Left ventricle myocardium inferior (tissue), 1 donor: ENCODE data around the gene SDR39U1. TPM values are rescaled to one million over a fixed set of nuclear protein-coding genes. Genes with fewer than 3 reads are reported as not detected.
"Not testable (repeated sequence)": the region's sequence is repeated elsewhere in the genome, so short reads cannot be mapped to it uniquely, and the experiment has no call there.

ENCODE experiments used
- DNase-seq: peaks from one replicate; pipeline ENCODE4 v3.0.0-alpha.2; 2020
- H3K27ac ChIP-seq: fragments of 200-600 bp; replicated peaks from 2 replicates; pipeline ENCODE4 v1.8.0; 2021
- H3K27me3 ChIP-seq: fragments of 200-600 bp; 2 replicates; pipeline ENCODE4 v1.8.0; 2021; ENCODE audit warnings: low read depth
- H3K36me3 ChIP-seq: fragments of 200-600 bp; 2 replicates; pipeline ENCODE4 v1.8.0; 2021
- H3K4me1 ChIP-seq: fragments of 200-600 bp; 2 replicates; pipeline ENCODE4 v1.8.0; 2021
- H3K4me3 ChIP-seq: fragments of 200-600 bp; 2 replicates; pipeline ENCODE4 v1.8.0; 2021; ENCODE audit warnings: mild to moderate bottlenecking, moderate library complexity
- H3K9me3 ChIP-seq: fragments of 200-600 bp; replicated peaks from 2 replicates; pipeline ENCODE4 v1.8.0; 2021
- intact Hi-C: fragments of 100-400 bp; cut with micrococcal nuclease; formaldehyde crosslinking; loops from one replicate; pipeline ENCODE4 v1.11.0; 2022
- long read RNA-seq: library from polyadenylated mRNA; unstranded; transcript quantifications from one replicate; pipeline ENCODE4 v2.0.0, GENCODE V29; 2021
- total RNA-seq: library from RNA; stranded (reverse); fragmentation: NEBNext Ultra II Directional; extraction: Animal tissue kit (Norgen Biotek cat#: 25700); gene quantifications from one replicate; pipeline ENCODE4 v1.2.1, GENCODE V29; 2021
- TF ChIP-seq, protein P1 (sequence below): fragments of 200-600 bp; IDR thresholded peaks from 2 replicates; pipeline ENCODE4 v1.8.0; 2021; ENCODE audit warnings: antibody characterized with exemption, mild to moderate bottlenecking, borderline replicate concordance
- donor health status: DM: no; HTN: yes; CAD: no; lungs with severe emphysema.

The SDR39U1 gene
- 74.8 TPM for total RNA-seq
- long read RNA-seq, transcript SDR39U1-218 (3 exons, 1,960 nt), result minor isoform, 6 of 104 reads
- long read RNA-seq, transcript SDR39U1-209 (4 exons, 1,203 nt), result minor isoform, 7 of 104 reads
- long read RNA-seq, transcript SDR39U1-203 (5 exons, 1,507 nt), result minor isoform, 10 of 104 reads
- long read RNA-seq, transcript SDR39U1-201 (6 exons, 1,233 nt), result major isoform, 33 of 104 reads
- long read RNA-seq, partial matches to known transcripts, result 3 of 104 reads
- long read RNA-seq, other reads (novel, unspliced or antisense), result 37 of 104 reads

DNA sequence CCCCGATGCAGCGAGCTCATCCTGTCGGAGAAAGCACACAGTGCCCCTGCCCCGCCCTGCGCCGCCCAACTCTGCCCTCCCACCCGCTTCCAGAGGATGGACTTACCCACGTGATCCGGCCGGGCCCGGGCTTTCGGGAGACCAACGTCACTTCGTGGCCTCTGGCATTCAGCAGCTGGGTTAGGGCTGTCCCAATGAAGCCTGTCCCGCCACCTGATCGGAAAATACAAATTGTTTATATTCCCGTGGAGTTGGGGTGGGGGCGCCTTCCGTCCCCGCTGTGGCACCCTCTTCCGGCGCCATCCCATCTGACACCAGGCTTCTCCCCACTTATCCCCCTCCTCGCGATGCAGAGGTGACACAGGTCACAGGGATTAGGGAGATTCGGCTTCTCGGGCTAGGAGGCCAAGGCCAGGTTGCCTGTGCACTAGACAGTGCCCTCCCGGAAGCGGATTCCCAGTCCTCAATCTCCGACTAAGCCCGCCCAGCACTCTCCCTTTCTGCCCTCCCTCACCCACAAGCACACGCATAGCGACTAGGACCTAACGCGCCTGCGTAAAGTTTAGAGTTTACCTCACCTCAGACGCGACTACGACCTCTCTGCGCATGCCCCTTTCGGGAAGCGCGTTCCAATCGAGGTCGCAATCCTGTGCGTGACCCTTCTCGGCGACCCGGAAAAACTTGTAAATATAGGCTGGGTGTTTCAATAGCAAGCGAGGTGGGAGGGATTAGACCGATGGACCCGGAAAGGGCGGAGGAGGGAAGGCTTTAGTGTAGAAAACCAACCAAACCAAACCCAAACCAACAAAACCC, at the start of gene SDR39U1:
SDR39U1 (minus strand) TSS at position 537 of the 813 bp plus-strand sequence; CDS start at position 530, 7 bp downstream.
- TF ChIP-seq, protein P1, sequence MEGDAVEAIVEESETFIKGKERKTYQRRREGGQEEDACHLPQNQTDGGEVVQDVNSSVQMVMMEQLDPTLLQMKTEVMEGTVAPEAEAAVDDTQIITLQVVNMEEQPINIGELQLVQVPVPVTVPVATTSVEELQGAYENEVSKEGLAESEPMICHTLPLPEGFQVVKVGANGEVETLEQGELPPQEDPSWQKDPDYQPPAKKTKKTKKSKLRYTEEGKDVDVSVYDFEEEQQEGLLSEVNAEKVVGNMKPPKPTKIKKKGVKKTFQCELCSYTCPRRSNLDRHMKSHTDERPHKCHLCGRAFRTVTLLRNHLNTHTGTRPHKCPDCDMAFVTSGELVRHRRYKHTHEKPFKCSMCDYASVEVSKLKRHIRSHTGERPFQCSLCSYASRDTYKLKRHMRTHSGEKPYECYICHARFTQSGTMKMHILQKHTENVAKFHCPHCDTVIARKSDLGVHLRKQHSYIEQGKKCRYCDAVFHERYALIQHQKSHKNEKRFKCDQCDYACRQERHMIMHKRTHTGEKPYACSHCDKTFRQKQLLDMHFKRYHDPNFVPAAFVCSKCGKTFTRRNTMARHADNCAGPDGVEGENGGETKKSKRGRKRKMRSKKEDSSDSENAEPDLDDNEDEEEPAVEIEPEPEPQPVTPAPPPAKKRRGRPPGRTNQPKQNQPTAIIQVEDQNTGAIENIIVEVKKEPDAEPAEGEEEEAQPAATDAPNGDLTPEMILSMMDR, result no peak
- intact Hi-C loops, result no loop called here
- peak within 1 kb of the TSS; percentile 100 for H3K27ac ChIP-seq
- peak within 1 kb of the TSS; percentile 79 for H3K4me3 ChIP-seq
- peak; percentile 96 for DNase-seq
- no peaks in the 10 kb centered on the region for H3K9me3 ChIP-seq
- no peaks in the 10 kb centered on the region for H3K27me3 ChIP-seq
- peaks cover 58% of the 10 kb centered on the region for H3K4me1 ChIP-seq
- peaks cover 38% of the 10 kb centered on the region for H3K36me3 ChIP-seq

DNA sequence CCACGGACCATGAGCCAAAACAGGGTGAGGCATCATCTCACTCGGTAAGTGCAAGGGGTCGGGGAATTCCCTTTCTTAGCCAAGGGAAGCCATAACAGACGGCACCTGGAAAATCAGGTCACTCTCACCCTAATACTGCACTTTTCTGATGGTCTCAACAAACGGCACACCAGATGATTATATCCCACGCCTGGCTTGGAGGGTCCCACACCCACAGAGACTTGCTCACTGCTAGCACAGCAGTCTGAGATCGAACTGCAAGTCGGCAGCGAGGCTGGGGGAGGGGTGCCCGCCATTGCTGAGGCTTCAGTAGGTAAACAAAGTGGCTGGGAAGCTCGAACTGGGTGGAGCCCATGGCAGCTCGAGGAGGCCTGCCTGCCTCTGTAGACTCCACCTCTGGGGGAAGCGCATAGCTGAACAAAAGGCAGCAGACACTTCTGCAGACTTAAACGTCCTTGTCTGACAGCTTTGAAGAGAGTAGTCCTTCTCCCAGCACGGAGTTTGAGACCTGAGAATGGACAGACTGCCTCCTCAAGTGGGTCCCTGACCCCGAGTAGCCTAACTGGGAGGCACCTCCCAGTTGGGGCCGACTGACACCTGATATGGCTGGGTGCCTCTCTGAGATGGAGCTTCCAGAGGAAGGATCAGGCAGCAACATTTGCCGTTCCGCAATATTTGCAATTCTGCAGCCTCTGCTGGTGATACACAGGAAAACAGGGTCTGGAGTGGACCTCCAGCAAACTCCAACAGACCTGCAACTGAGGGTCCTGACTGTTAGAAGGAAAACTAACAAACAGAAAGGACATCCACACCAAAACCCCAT, 49.2 kb upstream of the SDR39U1 start:
- H3K27ac ChIP-seq, intact Hi-C loops, H3K9me3 ChIP-seq, H3K27me3 ChIP-seq, H3K4me1 ChIP-seq, H3K36me3 ChIP-seq, H3K4me3 ChIP-seq, DNase-seq: not testable (repeated sequence)

DNA sequence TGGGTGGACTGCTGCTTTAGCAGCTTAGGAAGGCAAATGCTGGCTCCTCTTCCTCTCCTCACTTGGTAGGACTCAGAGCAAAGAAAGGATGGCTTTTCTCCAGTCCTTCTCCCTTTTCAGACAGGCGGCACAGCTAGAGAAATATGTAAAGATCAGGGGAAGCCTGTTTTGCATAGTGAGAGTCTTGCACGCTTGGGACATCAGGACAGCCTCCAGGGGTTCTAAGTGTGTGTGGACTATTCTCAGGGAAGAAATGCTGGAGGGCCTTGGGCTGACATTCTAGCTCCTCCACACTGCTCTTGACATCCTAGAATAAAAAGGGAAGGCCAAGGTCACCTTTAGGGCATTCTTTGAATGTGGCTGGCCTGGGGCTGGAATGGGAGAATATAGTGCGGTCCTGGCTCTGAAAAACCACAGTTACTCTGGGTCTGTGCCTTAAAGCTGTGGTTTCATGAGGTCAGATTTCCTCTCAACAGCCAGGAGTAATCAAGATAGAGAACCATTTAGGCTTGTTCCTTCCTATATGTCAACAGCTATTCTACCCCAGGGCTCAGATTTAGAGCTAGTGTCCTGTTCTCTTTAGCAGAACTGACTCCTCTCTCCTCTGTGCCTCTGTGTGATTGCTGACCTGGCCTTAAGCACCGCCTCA, 41.2 kb upstream of the SDR39U1 start:
- Histone ChIP-seq H3K9me3 (no peaks in the 10 kb centered on the region), H3K27me3 (peaks cover 7% of the 10 kb centered on the region), H3K36me3 (no peaks in the 10 kb centered on the region), H3K27ac (no peak overlapping the region), H3K4me1 (no peaks in the 10 kb centered on the region), H3K4me3 (no peak overlapping the region)
- intact Hi-C loops, result no loop called here
- DNase-seq, result no peak
- TF ChIP-seq, protein P1, result no peak

- H3K9me3 ChIP-seq, H3K36me3 ChIP-seq, H3K27me3 ChIP-seq, H3K4me3 ChIP-seq, H3K27ac ChIP-seq, H3K4me1 ChIP-seq, DNase-seq, intact Hi-C loops: not testable (repeated sequence)
These were observed 40.2 kb upstream of the SDR39U1 start for GRCh38 chr14:24482699-24483303.

DNA sequence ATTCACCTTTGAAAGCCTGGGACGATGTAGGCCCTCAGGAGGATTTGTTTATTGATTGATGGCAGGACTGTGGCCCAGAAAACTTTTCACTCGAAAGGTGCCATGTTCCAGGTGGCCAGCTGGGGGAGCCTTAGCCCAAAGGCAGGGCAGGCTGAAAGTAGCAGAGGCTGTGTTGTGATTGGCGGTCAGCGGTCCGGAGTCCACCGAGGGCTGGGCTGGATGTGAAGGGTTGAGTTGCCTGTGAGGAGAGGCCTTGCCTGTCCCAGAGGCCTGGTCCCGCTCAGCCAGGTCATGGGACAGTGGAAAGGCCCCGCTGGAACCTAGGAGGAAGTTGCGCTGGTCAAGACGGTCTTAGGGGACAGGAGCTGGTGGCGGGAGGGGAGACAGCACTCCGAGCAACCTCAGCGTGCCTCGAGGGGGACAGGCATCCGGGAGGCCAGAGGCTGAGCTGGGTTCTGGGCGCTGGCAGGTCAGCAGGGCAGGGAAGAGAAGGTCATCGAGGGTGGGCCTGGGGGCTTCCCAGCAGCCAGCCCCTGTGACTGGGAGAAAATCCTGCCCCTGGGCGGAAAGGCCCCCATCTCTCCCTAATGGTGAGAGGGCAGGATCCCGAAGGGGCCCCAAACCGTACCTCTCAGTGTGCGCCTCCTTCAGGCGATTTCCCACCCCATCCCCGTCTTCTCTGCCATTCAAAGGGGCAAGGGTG, 39.2 kb upstream of the SDR39U1 start:
- no peaks in the 10 kb centered on the region for H3K36me3 ChIP-seq
- DNase-seq, result no peak
- H3K9me3 ChIP-seq, result no peaks in the 10 kb centered on the region
- no peak overlapping the region for H3K27ac ChIP-seq
- H3K4me1 ChIP-seq, result no peaks in the 10 kb centered on the region
- TF ChIP-seq, protein P1, result peak; percentile 66
- intact Hi-C loops, result no loop called here
- H3K4me3 ChIP-seq, result no peak overlapping the region
- H3K27me3 ChIP-seq, result peaks cover 7% of the 10 kb centered on the region

- H3K4me3 ChIP-seq, H3K27ac ChIP-seq, H3K9me3 ChIP-seq, intact Hi-C loops, H3K36me3 ChIP-seq, H3K27me3 ChIP-seq, H3K4me1 ChIP-seq, DNase-seq: not testable (repeated sequence)
These were observed 37.4 kb upstream of the SDR39U1 start for GRCh38 chr14:24479999-24480398.
